Measurements from ENCODE around the gene PSAPL1.

PSAPL1 gene

GRCh38 chr4:7451434-7451789, 16.7 kb upstream of the PSAPL1 start:
- H3K23ac ChIP-seq (ENCODE audit: low read length) = no peak overlapping the region
- H2BK120ac ChIP-seq (ENCODE audit: insufficient read depth, low read length, poor library complexity) = no peak overlapping the region
- H3K4ac ChIP-seq (ENCODE audit: low read depth, low read length) = no peak overlapping the region
- H3K9me3 ChIP-seq (ENCODE audit: insufficient read depth, low read depth, low read length) = peaks cover 2% of the 10 kb centered on the region
- H2BK12ac ChIP-seq (ENCODE audit: low read length) = no peak overlapping the region
- no peak overlapping the region for H3K18ac ChIP-seq (ENCODE audit: low read length)
- no CpG with 5 or more reads among the region's 2 CpGs for WGBS (ENCODE audit: extremely low coverage, insufficient coverage, insufficient read length)
- H4K12ac ChIP-seq (ENCODE audit: low read depth, low read length) = no peak overlapping the region
- no peak overlapping the region for H2AK5ac ChIP-seq (ENCODE audit: low read length)
- H3K4me1 ChIP-seq (ENCODE audit: control insufficient read depth in 1 of 2, insufficient read depth in 2 of 2, low read length in 2 of 2) = no peaks in the 10 kb centered on the region
- no peak overlapping the region for H3K9ac ChIP-seq (ENCODE audit: low read length)
- H3K79me1 ChIP-seq (ENCODE audit: low read length) = no peaks in the 10 kb centered on the region
- H2BK5ac ChIP-seq (ENCODE audit: low read depth, low read length, poor library complexity) = no peak overlapping the region
- H3K27me3 ChIP-seq (ENCODE audit: insufficient read depth, low read length) = no peaks in the 10 kb centered on the region
- no peak overlapping the region for H3K14ac ChIP-seq (ENCODE audit: low read length)
- no peaks in the 10 kb centered on the region for H3K79me2 ChIP-seq (ENCODE audit: control insufficient read depth, insufficient read depth, low read length, poor library complexity)
- H3K36me3 ChIP-seq (ENCODE audit: control insufficient read depth in 1 of 2, insufficient read depth in 2 of 2, low read length in 2 of 2) = no peaks in the 10 kb centered on the region
- H2AFZ ChIP-seq (ENCODE audit: insufficient read depth, low read length, poor library complexity) = no peak overlapping the region
- no peak overlapping the region for H3K4me3 ChIP-seq (ENCODE audit: low read depth, low read length)
- H3K4me2 ChIP-seq (ENCODE audit: low read length) = no peak overlapping the region
- H4K8ac ChIP-seq (ENCODE audit: low read depth, low read length) = no peak overlapping the region
- DNase-seq = no peak
- no peak overlapping the region for H4K91ac ChIP-seq (ENCODE audit: low read depth, low read length)
- no peak overlapping the region for H3K27ac ChIP-seq (ENCODE audit: low read depth, low read length)

DNA sequence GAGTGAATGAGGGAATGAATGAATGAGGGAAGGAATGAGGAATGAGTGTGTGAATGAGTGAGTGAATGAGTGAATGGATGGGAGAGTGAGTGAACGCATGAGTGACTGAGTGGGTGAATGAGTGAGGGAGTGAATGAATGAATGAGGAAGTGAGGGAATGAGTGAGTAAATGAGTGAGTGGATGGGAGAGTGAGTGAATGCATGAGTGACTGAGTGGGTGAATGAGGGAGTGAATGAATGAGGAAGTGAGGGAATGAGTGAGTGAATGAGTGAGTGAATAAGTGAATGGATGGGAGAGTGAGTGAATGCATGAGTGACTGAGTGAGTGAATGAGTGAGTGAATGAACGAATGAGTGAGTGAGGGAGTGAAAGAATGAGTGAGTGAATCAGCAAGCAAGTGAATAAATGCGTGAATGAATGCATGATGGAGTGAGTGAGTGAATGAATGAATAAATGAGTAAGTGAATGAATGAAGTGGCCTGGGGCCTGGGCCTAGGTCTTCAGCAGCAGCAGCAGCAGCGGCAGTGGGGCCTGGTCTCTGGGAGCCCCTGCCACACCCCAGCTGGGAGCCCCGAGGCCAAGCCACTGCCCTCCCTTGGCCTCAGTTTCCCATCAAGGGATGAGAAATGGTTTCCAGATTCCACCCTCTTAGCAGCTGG, 16.2 kb upstream of the PSAPL1 start:
- no peaks in the 10 kb centered on the region for H3K79me1 ChIP-seq (ENCODE audit: low read length)
- no peak overlapping the region for H2BK12ac ChIP-seq (ENCODE audit: low read length)
- WGBS (ENCODE audit: extremely low coverage, insufficient coverage, insufficient read length) = 100% methylated on average over 1 of the region's 5 CpGs
- H3K4me2 ChIP-seq (ENCODE audit: low read length) = no peak overlapping the region
- no peak overlapping the region for H2BK5ac ChIP-seq (ENCODE audit: low read depth, low read length, poor library complexity)
- H3K4me1 ChIP-seq (ENCODE audit: control insufficient read depth in 1 of 2, insufficient read depth in 2 of 2, low read length in 2 of 2) = no peaks in the 10 kb centered on the region
- H3K36me3 ChIP-seq (ENCODE audit: control insufficient read depth in 1 of 2, insufficient read depth in 2 of 2, low read length in 2 of 2) = no peaks in the 10 kb centered on the region
- no peak overlapping the region for H2BK120ac ChIP-seq (ENCODE audit: insufficient read depth, low read length, poor library complexity)
- no peak overlapping the region for H4K8ac ChIP-seq (ENCODE audit: low read depth, low read length)
- H3K23ac ChIP-seq (ENCODE audit: low read length) = no peak overlapping the region
- peaks cover 2% of the 10 kb centered on the region for H3K9me3 ChIP-seq (ENCODE audit: insufficient read depth, low read depth, low read length)
- no peak overlapping the region for H3K4ac ChIP-seq (ENCODE audit: low read depth, low read length)
- no peak overlapping the region for H3K18ac ChIP-seq (ENCODE audit: low read length)
- H3K27me3 ChIP-seq (ENCODE audit: insufficient read depth, low read length) = no peaks in the 10 kb centered on the region
- H3K14ac ChIP-seq (ENCODE audit: low read length) = no peak overlapping the region
- no peaks in the 10 kb centered on the region for H3K79me2 ChIP-seq (ENCODE audit: control insufficient read depth, insufficient read depth, low read length, poor library complexity)
- no peak overlapping the region for H3K9ac ChIP-seq (ENCODE audit: low read length)
- no peak overlapping the region for H2AFZ ChIP-seq (ENCODE audit: insufficient read depth, low read length, poor library complexity)
- H3K27ac ChIP-seq (ENCODE audit: low read depth, low read length) = no peak overlapping the region
- no peak overlapping the region for H3K4me3 ChIP-seq (ENCODE audit: low read depth, low read length)
- no peak overlapping the region for H4K91ac ChIP-seq (ENCODE audit: low read depth, low read length)
- H2AK5ac ChIP-seq (ENCODE audit: low read length) = no peak overlapping the region
- no peak for DNase-seq
- no peak overlapping the region for H4K12ac ChIP-seq (ENCODE audit: low read depth, low read length)

GRCh38 chr4:7448036-7448435, 13.3 kb upstream of the PSAPL1 start:
- no peak overlapping the region for H4K12ac ChIP-seq (ENCODE audit: low read depth, low read length)
- H3K4me1 ChIP-seq (ENCODE audit: control insufficient read depth in 1 of 2, insufficient read depth in 2 of 2, low read length in 2 of 2) = no peaks in the 10 kb centered on the region
- no peaks in the 10 kb centered on the region for H3K79me2 ChIP-seq (ENCODE audit: control insufficient read depth, insufficient read depth, low read length, poor library complexity)
- H3K18ac ChIP-seq (ENCODE audit: low read length) = no peak overlapping the region
- H2AK5ac ChIP-seq (ENCODE audit: low read length) = no peak overlapping the region
- H3K9me3 ChIP-seq (ENCODE audit: insufficient read depth, low read depth, low read length) = peaks cover 2% of the 10 kb centered on the region
- H3K4me2 ChIP-seq (ENCODE audit: low read length) = no peak overlapping the region
- H3K4me3 ChIP-seq (ENCODE audit: low read depth, low read length) = no peak overlapping the region
- no peaks in the 10 kb centered on the region for H3K27me3 ChIP-seq (ENCODE audit: insufficient read depth, low read length)
- no peak overlapping the region for H2BK5ac ChIP-seq (ENCODE audit: low read depth, low read length, poor library complexity)
- no peaks in the 10 kb centered on the region for H3K79me1 ChIP-seq (ENCODE audit: low read length)
- no peak overlapping the region for H2BK12ac ChIP-seq (ENCODE audit: low read length)
- no CpG with 5 or more reads among the region's 16 CpGs for WGBS (ENCODE audit: extremely low coverage, insufficient coverage, insufficient read length)
- H3K27ac ChIP-seq (ENCODE audit: low read depth, low read length) = no peak overlapping the region
- no peak overlapping the region for H3K9ac ChIP-seq (ENCODE audit: low read length)
- H4K8ac ChIP-seq (ENCODE audit: low read depth, low read length) = no peak overlapping the region
- no peak overlapping the region for H3K23ac ChIP-seq (ENCODE audit: low read length)
- H4K91ac ChIP-seq (ENCODE audit: low read depth, low read length) = no peak overlapping the region
- H3K4ac ChIP-seq (ENCODE audit: low read depth, low read length) = no peak overlapping the region
- H2BK120ac ChIP-seq (ENCODE audit: insufficient read depth, low read length, poor library complexity) = no peak overlapping the region
- H3K14ac ChIP-seq (ENCODE audit: low read length) = no peak overlapping the region
- no peak overlapping the region for H2AFZ ChIP-seq (ENCODE audit: insufficient read depth, low read length, poor library complexity)
- no peak for DNase-seq
- H3K36me3 ChIP-seq (ENCODE audit: control insufficient read depth in 1 of 2, insufficient read depth in 2 of 2, low read length in 2 of 2) = no peaks in the 10 kb centered on the region

DNA sequence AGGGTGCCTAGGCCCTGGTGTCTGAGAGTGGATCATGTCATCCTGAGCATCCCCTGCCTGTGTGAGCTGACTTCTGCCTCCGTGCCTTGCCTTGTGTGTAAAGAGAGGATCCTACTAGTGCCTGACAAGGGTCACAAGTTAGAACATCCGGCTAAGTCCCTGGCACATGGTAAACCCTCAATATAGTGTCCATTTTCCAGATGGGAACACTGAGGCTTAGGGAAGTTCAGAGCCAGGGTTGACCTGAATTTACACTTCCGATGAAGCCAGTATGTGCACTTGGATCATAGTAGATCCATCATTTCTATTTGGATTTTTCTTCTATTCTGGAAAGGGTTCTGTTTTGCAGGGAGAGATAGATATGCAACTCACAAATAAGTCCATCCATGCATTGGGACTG, 12.5 kb upstream of the PSAPL1 start:
- Histone ChIP-seq H3K23ac (ENCODE audit: low read length) (no peak overlapping the region), H3K36me3 (ENCODE audit: control insufficient read depth in 1 of 2, insufficient read depth in 2 of 2, low read length in 2 of 2) (no peaks in the 10 kb centered on the region), H2AFZ (ENCODE audit: insufficient read depth, low read length, poor library complexity) (no peak overlapping the region), H3K4me1 (ENCODE audit: control insufficient read depth in 1 of 2, insufficient read depth in 2 of 2, low read length in 2 of 2) (no peaks in the 10 kb centered on the region), H4K8ac (ENCODE audit: low read depth, low read length) (no peak overlapping the region), H2BK12ac (ENCODE audit: low read length) (no peak overlapping the region), H3K14ac (ENCODE audit: low read length) (no peak overlapping the region), H2BK120ac (ENCODE audit: insufficient read depth, low read length, poor library complexity) (no peak overlapping the region), H3K4me3 (ENCODE audit: low read depth, low read length) (no peak overlapping the region), H3K27ac (ENCODE audit: low read depth, low read length) (no peak overlapping the region), H3K79me1 (ENCODE audit: low read length) (no peaks in the 10 kb centered on the region), H4K91ac (ENCODE audit: low read depth, low read length) (no peak overlapping the region), H3K27me3 (ENCODE audit: insufficient read depth, low read length) (no peaks in the 10 kb centered on the region), H3K4ac (ENCODE audit: low read depth, low read length) (no peak overlapping the region), H2BK5ac (ENCODE audit: low read depth, low read length, poor library complexity) (no peak overlapping the region), H3K9me3 (ENCODE audit: insufficient read depth, low read depth, low read length) (peaks cover 2% of the 10 kb centered on the region), H3K4me2 (ENCODE audit: low read length) (no peak overlapping the region), H3K9ac (ENCODE audit: low read length) (no peak overlapping the region), H3K18ac (ENCODE audit: low read length) (no peak overlapping the region), H2AK5ac (ENCODE audit: low read length) (no peak overlapping the region), H4K12ac (ENCODE audit: low read depth, low read length) (no peak overlapping the region), H3K79me2 (ENCODE audit: control insufficient read depth, insufficient read depth, low read length, poor library complexity) (no peaks in the 10 kb centered on the region)
- DNase-seq = no peak
- no CpG with 5 or more reads among the region's 3 CpGs for WGBS (ENCODE audit: extremely low coverage, insufficient coverage, insufficient read length)
